Measurements from ENCODE around the gene PGAP6. TPM values are rescaled to one million over a fixed set of nuclear protein-coding genes. Genes with fewer than 3 reads are reported as not detected.
A peak's percentile ranks its signal among the peaks of the same experiment; 100 is the strongest.
"Not testable (repeated sequence)": the region's sequence is repeated elsewhere in the genome, so short reads cannot be mapped to it uniquely, and the experiment has no call there.

Gene PGAP6
- total and polyA plus RNA-seq, 2 donors (not counting 1 experiment from before 2014, with no cell fraction given) = 46.2 to 82.7 TPM

GRCh38 chr16:425082-425718, 43.4 kb upstream of the PGAP6 start, which contains the start of gene RAB11FIP3:
Gene RAB11FIP3, plus strand, starts transcription at chr16:425649. Its CDS starts 358 bp downstream, at chr16:426007.
- DNase-seq (ENCODE audit: low read depth in 2 of 2) = peak; percentile 77 to 79
- no peaks in the 10 kb centered on the region for H3K9me3 ChIP-seq (ENCODE audit: control insufficient read depth, insufficient read depth, low read depth, low read length)
- peak within 1 kb of the TSS; percentile 72 for H3K9ac ChIP-seq (ENCODE audit: insufficient read depth, low read length)
- H3K79me2 ChIP-seq (ENCODE audit: control insufficient read depth, insufficient read depth, low read length) = peaks cover 23% of the 10 kb centered on the region
- H3K4me2 ChIP-seq (ENCODE audit: extremely low read depth, insufficient read depth, low read length) = peak within 1 kb of the TSS; percentile 79
- peak within 1 kb of the TSS; percentile 62 for H3K27ac ChIP-seq (ENCODE audit: insufficient read depth, low read length)
- peaks cover 3% of the 10 kb centered on the region for H3K4me1 ChIP-seq (ENCODE audit: control insufficient read depth, extremely low read depth, insufficient read depth, low read length)
- H3K27me3 ChIP-seq (ENCODE audit: control insufficient read depth, insufficient read depth, low read length) = no peaks in the 10 kb centered on the region
- H3K4me3 ChIP-seq (replicated peaks in 1 of 4; ENCODE audit: control extremely low read depth in 1 of 4, insufficient read depth in 1 of 4, low read depth in 3 of 4, low read length in 4 of 4) = peak within 1 kb of the TSS; percentile 51 to 83 (median 80)
- no peaks in the 10 kb centered on the region for H3K36me3 ChIP-seq (ENCODE audit: control insufficient read depth, insufficient read depth, low read length)
- H2AFZ ChIP-seq (ENCODE audit: low read length) = peak within 1 kb of the TSS; percentile 74
- no peaks in the 10 kb centered on the region for H4K20me1 ChIP-seq (ENCODE audit: control insufficient read depth, extremely low read depth, insufficient read depth, low read length)
- TF ChIP-seq EZH2 (IDR thresholded peaks at IDR 0.05; ENCODE audit: low read length, missing control alignments) = no peak
- TF ChIP-seq, protein P1, sequence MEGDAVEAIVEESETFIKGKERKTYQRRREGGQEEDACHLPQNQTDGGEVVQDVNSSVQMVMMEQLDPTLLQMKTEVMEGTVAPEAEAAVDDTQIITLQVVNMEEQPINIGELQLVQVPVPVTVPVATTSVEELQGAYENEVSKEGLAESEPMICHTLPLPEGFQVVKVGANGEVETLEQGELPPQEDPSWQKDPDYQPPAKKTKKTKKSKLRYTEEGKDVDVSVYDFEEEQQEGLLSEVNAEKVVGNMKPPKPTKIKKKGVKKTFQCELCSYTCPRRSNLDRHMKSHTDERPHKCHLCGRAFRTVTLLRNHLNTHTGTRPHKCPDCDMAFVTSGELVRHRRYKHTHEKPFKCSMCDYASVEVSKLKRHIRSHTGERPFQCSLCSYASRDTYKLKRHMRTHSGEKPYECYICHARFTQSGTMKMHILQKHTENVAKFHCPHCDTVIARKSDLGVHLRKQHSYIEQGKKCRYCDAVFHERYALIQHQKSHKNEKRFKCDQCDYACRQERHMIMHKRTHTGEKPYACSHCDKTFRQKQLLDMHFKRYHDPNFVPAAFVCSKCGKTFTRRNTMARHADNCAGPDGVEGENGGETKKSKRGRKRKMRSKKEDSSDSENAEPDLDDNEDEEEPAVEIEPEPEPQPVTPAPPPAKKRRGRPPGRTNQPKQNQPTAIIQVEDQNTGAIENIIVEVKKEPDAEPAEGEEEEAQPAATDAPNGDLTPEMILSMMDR (conservative IDR thresholded peaks at IDR 0.05 in 1 of 2, IDR thresholded peaks at IDR 0.05 in 1 of 2; ENCODE audit: low read depth in 1 of 2, low read length in 2 of 2) = peak in 1 of 2 donors; percentile 8

DNA sequence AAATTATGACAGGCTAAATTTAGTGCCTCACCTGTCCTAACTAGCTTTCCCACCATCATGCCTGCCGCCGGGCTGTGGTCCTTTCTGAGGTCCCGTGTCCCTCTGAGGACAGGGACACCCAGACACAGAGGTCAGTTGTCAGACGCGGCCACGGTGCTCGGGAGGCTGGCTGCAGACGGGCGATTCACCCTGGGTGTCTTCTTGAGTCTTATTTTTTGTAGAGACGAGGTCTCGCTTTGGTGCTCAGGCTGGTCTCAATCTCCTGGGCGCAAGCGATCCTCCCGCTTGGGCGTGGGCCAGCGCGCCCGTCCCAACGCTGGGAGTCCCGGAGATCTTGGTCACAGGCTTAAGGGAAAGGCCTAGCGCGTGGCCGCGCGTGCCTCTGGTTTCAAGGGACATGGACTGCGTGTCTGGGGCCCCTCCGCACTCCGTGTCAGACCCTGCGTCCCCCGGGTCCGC, 42.9 kb upstream of the PGAP6 start:
- H3K27me3 ChIP-seq (ENCODE audit: control insufficient read depth, insufficient read depth, low read length) = no peaks in the 10 kb centered on the region
- peak overlapping the region; percentile 34 to 69 (median 61) for H3K4me3 ChIP-seq (replicated peaks in 1 of 4; ENCODE audit: control extremely low read depth in 1 of 4, insufficient read depth in 1 of 4, low read depth in 3 of 4, low read length in 4 of 4)
- peaks cover 3% of the 10 kb centered on the region for H3K4me1 ChIP-seq (ENCODE audit: control insufficient read depth, extremely low read depth, insufficient read depth, low read length)
- H3K27ac ChIP-seq (ENCODE audit: insufficient read depth, low read length) = peak overlapping the region; percentile 62
- H3K79me2 ChIP-seq (ENCODE audit: control insufficient read depth, insufficient read depth, low read length) = peaks cover 22% of the 10 kb centered on the region
- TF ChIP-seq EZH2 (IDR thresholded peaks at IDR 0.05; ENCODE audit: low read length, missing control alignments) = no peak
- TF ChIP-seq, protein P1 (conservative IDR thresholded peaks at IDR 0.05 in 1 of 2, IDR thresholded peaks at IDR 0.05 in 1 of 2; ENCODE audit: low read depth in 1 of 2, low read length in 2 of 2) = no peak
- peak overlapping the region; percentile 72 for H3K9ac ChIP-seq (ENCODE audit: insufficient read depth, low read length)
- DNase-seq (ENCODE audit: low read depth in 2 of 2) = peak; percentile 33 to 40
- no peaks in the 10 kb centered on the region for H3K36me3 ChIP-seq (ENCODE audit: control insufficient read depth, insufficient read depth, low read length)
- H3K4me2 ChIP-seq (ENCODE audit: extremely low read depth, insufficient read depth, low read length) = peak overlapping the region; percentile 79
- no peaks in the 10 kb centered on the region for H3K9me3 ChIP-seq (ENCODE audit: control insufficient read depth, insufficient read depth, low read depth, low read length)
- peak overlapping the region; percentile 74 for H2AFZ ChIP-seq (ENCODE audit: low read length)
- H4K20me1 ChIP-seq (ENCODE audit: control insufficient read depth, extremely low read depth, insufficient read depth, low read length) = no peaks in the 10 kb centered on the region

DNA sequence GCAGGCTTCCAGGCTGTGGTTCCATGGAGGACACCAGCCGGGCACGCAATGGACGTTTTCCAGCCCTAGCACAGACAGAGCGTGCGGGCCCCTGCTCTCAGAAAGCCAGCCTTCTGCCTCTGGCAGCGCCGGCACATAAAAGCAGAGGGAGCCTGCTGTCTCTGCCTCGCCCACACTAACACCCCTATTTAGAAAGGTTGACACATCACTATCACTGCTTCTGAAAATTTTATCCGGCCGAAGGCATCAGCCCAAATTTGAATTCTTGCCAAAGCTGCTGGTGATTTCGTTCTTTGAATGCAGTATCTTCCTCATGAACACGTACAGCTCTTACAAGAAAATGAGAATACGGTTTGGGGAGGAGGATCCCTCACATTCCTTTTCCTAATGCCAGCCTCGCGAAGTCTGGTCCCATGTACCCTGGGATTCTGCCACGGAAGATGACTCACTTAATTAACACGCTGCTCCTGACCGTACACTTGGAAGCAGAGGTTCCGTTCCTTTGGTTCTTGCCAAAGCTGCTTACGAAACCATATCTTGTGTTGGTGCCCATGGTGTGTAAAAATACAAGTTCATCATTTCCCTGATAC, 42.4 kb upstream of the PGAP6 start:
- H3K36me3 ChIP-seq (ENCODE audit: control insufficient read depth, insufficient read depth, low read length) = no peaks in the 10 kb centered on the region
- no peaks in the 10 kb centered on the region for H3K27me3 ChIP-seq (ENCODE audit: control insufficient read depth, insufficient read depth, low read length)
- peak overlapping the region in 3 of 4 experiments; percentile 19 to 69 (median 34) for H3K4me3 ChIP-seq (replicated peaks in 1 of 4; ENCODE audit: control extremely low read depth in 1 of 4, insufficient read depth in 1 of 4, low read depth in 3 of 4, low read length in 4 of 4)
- H3K9me3 ChIP-seq (ENCODE audit: control insufficient read depth, insufficient read depth, low read depth, low read length) = no peaks in the 10 kb centered on the region
- peak; percentile 97 to 98 for DNase-seq (ENCODE audit: low read depth in 2 of 2)
- no peaks in the 10 kb centered on the region for H4K20me1 ChIP-seq (ENCODE audit: control insufficient read depth, extremely low read depth, insufficient read depth, low read length)
- H2AFZ ChIP-seq (ENCODE audit: low read length) = peak overlapping the region; percentile 29
- H3K79me2 ChIP-seq (ENCODE audit: control insufficient read depth, insufficient read depth, low read length) = peaks cover 22% of the 10 kb centered on the region
- peak overlapping the region; percentile 79 for H3K4me2 ChIP-seq (ENCODE audit: extremely low read depth, insufficient read depth, low read length)
- peak overlapping the region; percentile 74 for H3K27ac ChIP-seq (ENCODE audit: insufficient read depth, low read length)
- H3K4me1 ChIP-seq (ENCODE audit: control insufficient read depth, extremely low read depth, insufficient read depth, low read length) = peaks cover 3% of the 10 kb centered on the region
- TF ChIP-seq EZH2 (IDR thresholded peaks at IDR 0.05; ENCODE audit: low read length, missing control alignments) = no peak
- TF ChIP-seq, protein P1 (conservative IDR thresholded peaks at IDR 0.05 in 1 of 2, IDR thresholded peaks at IDR 0.05 in 1 of 2; ENCODE audit: low read depth in 1 of 2, low read length in 2 of 2) = no peak
- H3K9ac ChIP-seq (ENCODE audit: insufficient read depth, low read length) = no peak overlapping the region

- H3K79me2 ChIP-seq (ENCODE audit: control insufficient read depth, insufficient read depth, low read length); H3K4me3 ChIP-seq (replicated peaks in 1 of 4; ENCODE audit: control extremely low read depth in 1 of 4, insufficient read depth in 1 of 4, low read depth in 3 of 4, low read length in 4 of 4); H3K4me2 ChIP-seq (ENCODE audit: extremely low read depth, insufficient read depth, low read length); H4K20me1 ChIP-seq (ENCODE audit: control insufficient read depth, extremely low read depth, insufficient read depth, low read length); H3K27ac ChIP-seq (ENCODE audit: insufficient read depth, low read length); H3K4me1 ChIP-seq (ENCODE audit: control insufficient read depth, extremely low read depth, insufficient read depth, low read length); H3K9ac ChIP-seq (ENCODE audit: insufficient read depth, low read length); H3K36me3 ChIP-seq (ENCODE audit: control insufficient read depth, insufficient read depth, low read length); H3K27me3 ChIP-seq (ENCODE audit: control insufficient read depth, insufficient read depth, low read length); H3K9me3 ChIP-seq (ENCODE audit: control insufficient read depth, insufficient read depth, low read depth, low read length); DNase-seq (ENCODE audit: low read depth in 2 of 2); H2AFZ ChIP-seq (ENCODE audit: low read length): not testable (repeated sequence)
Observed at GRCh38 chr16:422179-422578, 40.4 kb upstream of the PGAP6 start.

Measured in fibroblast of lung (primary cell).